IMR-90 (cell line): ENCODE results near the gene MARCHF3. TPM values are rescaled to one million over a fixed set of nuclear protein-coding genes. Genes with fewer than 3 reads are reported as not detected.

Experiments used
- ATAC-seq: fragments of 200-7000 bp; cut with Tn5 transposase; 2 replicates; pipeline ENCODE4 v1.9.1; 2020; ENCODE audit warnings: low read depth, mild to moderate bottlenecking, moderate library complexity
- BruUV-seq: library from RNA; stranded (reverse); fragments of 400-500 nt; replicated peaks from 2 replicates; lab custom pipeline; 2021; lab: Mats Ljungman, UMichigan
- CTCF ChIA-PET: fragments of 300-600 bp; formaldehyde crosslinking; extraction: SDS; loops from one replicate; lab custom pipeline; 2021; ENCODE audit warnings: antibody characterized with exemption; lab: Yijun Ruan, JAX
- POLR2A ChIA-PET: fragments of 300-600 bp; sonication (Branson Sonifier 250); formaldehyde crosslinking; loops from one replicate; lab custom pipeline; 2022; ENCODE audit warnings: antibody characterized with exemption; ENCODE audit not compliant: unreplicated experiment; lab: Charles Lee
- DNase-seq: peaks from one replicate; pipeline ENCODE4 v3.0.0; 2013
- H2AFZ ChIP-seq: replicated peaks from 2 replicates; pipeline ENCODE3; 2013; ENCODE audit warnings: low read length, mild to moderate bottlenecking; ENCODE audit not compliant: poor library complexity
- H2AK5ac ChIP-seq: 2 replicates; pipeline ENCODE4 v1.6.1; 2013; ENCODE audit warnings: low read depth, low read length, inconsistent platforms
- H2AK9ac ChIP-seq: replicated peaks from 2 replicates; pipeline ENCODE3; 2013; ENCODE audit warnings: mild to moderate bottlenecking, low read depth, low read length, moderate library complexity; ENCODE audit not compliant: poor library complexity
- H2BK120ac ChIP-seq: 2 replicates; pipeline ENCODE4 v1.6.1; 2013; ENCODE audit warnings: low read depth, low read length, inconsistent platforms
- H2BK15ac ChIP-seq: 3 replicates; pipeline ENCODE4 v1.6.1; 2013; ENCODE audit warnings: low read depth, low read length, inconsistent platforms
- H2BK20ac ChIP-seq: 2 replicates; pipeline ENCODE4 v1.6.1; 2013; ENCODE audit warnings: low read depth, mild to moderate bottlenecking, inconsistent platforms, low read length, moderate library complexity
- H2BK5ac ChIP-seq: 2 replicates; pipeline ENCODE4 v1.6.1; 2013; ENCODE audit warnings: mild to moderate bottlenecking, low read depth, low read length, inconsistent platforms; ENCODE audit not compliant: poor library complexity, severe bottlenecking
- H3K14ac ChIP-seq: replicated peaks from 2 replicates; pipeline ENCODE4 v1.6.1; 2013; ENCODE audit warnings: low read depth, low read length, inconsistent platforms
- H3K18ac ChIP-seq: 2 replicates; pipeline ENCODE4 v1.6.1; 2013; ENCODE audit warnings: low read depth, low read length, control low read depth
- H3K23ac ChIP-seq: 2 replicates; pipeline ENCODE4 v1.6.1; 2013; ENCODE audit warnings: low read depth, low read length, inconsistent platforms
- H3K27ac ChIP-seq: 2 replicates; pipeline ENCODE4 v1.5.1; 2013; ENCODE audit warnings: mild to moderate bottlenecking, control low read depth, low read length; ENCODE audit not compliant: insufficient read depth
- H3K27me3 ChIP-seq: 2 replicates; pipeline ENCODE4 v1.6.1; 2013; ENCODE audit warnings: low read length; ENCODE audit not compliant: control insufficient read depth, insufficient read depth
- H3K36me3 ChIP-seq: 2 replicates; pipeline ENCODE4 v1.6.1; 2013; ENCODE audit warnings: low read length, mixed read lengths; ENCODE audit not compliant: control insufficient read depth, insufficient read depth
- H3K4ac ChIP-seq: 2 replicates; pipeline ENCODE4 v1.6.1; 2013; ENCODE audit warnings: low read depth, low read length, inconsistent platforms
- H3K4me1 ChIP-seq: 2 replicates; pipeline ENCODE4 v1.6.1; 2013; ENCODE audit warnings: low read length, mixed read lengths; ENCODE audit not compliant: control insufficient read depth, insufficient read depth
- H3K4me2 ChIP-seq: 2 replicates; pipeline ENCODE4 v1.6.1; 2013; ENCODE audit warnings: low read depth, mild to moderate bottlenecking, control low read depth, low read length, moderate library complexity
- H3K4me3 ChIP-seq: 2 replicates; pipeline ENCODE4 v1.5.1; 2013; ENCODE audit warnings: low read depth, mild to moderate bottlenecking, control low read depth, low read length, moderate library complexity; ENCODE audit not compliant: insufficient read depth
- H3K56ac ChIP-seq: 2 replicates; pipeline ENCODE4 v1.6.1; 2013; ENCODE audit warnings: low read length, inconsistent platforms; ENCODE audit not compliant: insufficient read depth; ENCODE audit errors: extremely low read depth
- H3K79me1 ChIP-seq, 2 experiments: 2 replicates each; pipeline ENCODE4 v1.6.1; 2013; ENCODE audit warnings: low read length in 2 of 2, inconsistent platforms in 1 of 2, low read depth in 1 of 2
- H3K9ac ChIP-seq: 2 replicates; pipeline ENCODE4 v1.6.1; 2013; ENCODE audit warnings: low read depth, low read length, control low read depth
- H3K9me1 ChIP-seq: 2 replicates; pipeline ENCODE4 v1.6.1; 2013; ENCODE audit warnings: low read length, inconsistent platforms; ENCODE audit not compliant: insufficient read depth
- H3K9me3 ChIP-seq: 2 replicates; pipeline ENCODE4 v1.6.1; 2013; ENCODE audit warnings: low read length; ENCODE audit not compliant: control insufficient read depth, insufficient read depth
- H4K20me1 ChIP-seq: 2 replicates; pipeline ENCODE4 v1.6.1; 2013; ENCODE audit warnings: low read length, inconsistent platforms; ENCODE audit not compliant: insufficient read depth
- H4K5ac ChIP-seq: 2 replicates; pipeline ENCODE4 v1.6.1; 2013; ENCODE audit warnings: mild to moderate bottlenecking, low read depth, low read length, control low read depth
- H4K8ac ChIP-seq, 2 experiments: 2 replicates each; pipeline ENCODE4 v1.6.1; 2013; ENCODE audit warnings: low read depth in 2 of 2, low read length in 2 of 2, control low read depth in 1 of 2, inconsistent platforms in 1 of 2
- H4K91ac ChIP-seq: 2 replicates; pipeline ENCODE4 v1.6.1; 2013; ENCODE audit warnings: low read depth, low read length, inconsistent platforms; ENCODE audit not compliant: insufficient read depth
- BHLHE40 ChIP-seq: fragments of 150-350 bp; IDR thresholded peaks from 2 replicates; pipeline ENCODE4 v1.6.1; 2016; ENCODE audit warnings: mild to moderate bottlenecking, low read depth, low read length
- FOS ChIP-seq: fragments of 150-350 bp; IDR thresholded peaks from 2 replicates; pipeline ENCODE4 v1.6.1; 2016; ENCODE audit warnings: low read depth, low read length
- MXI1 ChIP-seq: IDR thresholded peaks from 2 replicates; pipeline ENCODE4 v1.6.1; 2012; ENCODE audit warnings: low read depth, mild to moderate bottlenecking, low read length, moderate library complexity, borderline replicate concordance
- RCOR1 ChIP-seq: IDR thresholded peaks from 2 replicates; pipeline ENCODE4 v1.6.1; 2012; ENCODE audit warnings: mild to moderate bottlenecking, low read length, improper control_type of control experiment; ENCODE audit not compliant: insufficient replicate concordance
- RFX5 ChIP-seq: IDR thresholded peaks from 2 replicates; pipeline ENCODE4 v1.8.0; 2012; ENCODE audit warnings: low read depth, mild to moderate bottlenecking, low read length, moderate library complexity
- dilution Hi-C: fragments of 300-500 bp; cut with HindIII; formaldehyde crosslinking; loops from one replicate; pipeline ENCODE4 v1.14.3; 2018; ENCODE audit warnings: low sequenced_read_pairs; ENCODE audit not compliant: unreplicated experiment
- in situ Hi-C: fragments of 300-500 bp; cut with MboI; formaldehyde crosslinking; loops from 3 replicates; pipeline ENCODE4 v1.14.3; 2019; ENCODE audit warnings: low sequenced_read_pairs, inconsistent platforms, mixed read lengths
- intact Hi-C: fragments of 100-400 bp; cut with micrococcal nuclease; formaldehyde crosslinking; loops from 2 replicates; pipeline ENCODE4 v1.10.0; 2022
- polyA plus RNA-seq, 3 experiments: library from polyadenylated mRNA; depleted of rRNA; stranded (reverse); fragments of >200 nt; gene quantifications; 2 replicates each; pipeline ENCODE4 v1.2.3, GENCODE V29; 2012; ENCODE audit warnings: low replicate concordance in 1 of 3
- total RNA-seq: library from RNA; depleted of rRNA; stranded (reverse); fragments of >200 nt; gene quantifications from 2 replicates; pipeline ENCODE4 v1.2.3, GENCODE V29; 2012
- TF ChIP-seq, protein P1 (sequence below): fragments of 150-350 bp; IDR thresholded peaks from 2 replicates; pipeline ENCODE4 v1.6.1; 2016; ENCODE audit warnings: low read depth, mild to moderate bottlenecking, low read length, moderate library complexity, borderline replicate concordance

MARCHF3 gene
- total and polyA plus RNA-seq, 2 of the 4 experiments (the other 2 are of a cell fraction), result 11.2 to 18.8 TPM

DNA sequence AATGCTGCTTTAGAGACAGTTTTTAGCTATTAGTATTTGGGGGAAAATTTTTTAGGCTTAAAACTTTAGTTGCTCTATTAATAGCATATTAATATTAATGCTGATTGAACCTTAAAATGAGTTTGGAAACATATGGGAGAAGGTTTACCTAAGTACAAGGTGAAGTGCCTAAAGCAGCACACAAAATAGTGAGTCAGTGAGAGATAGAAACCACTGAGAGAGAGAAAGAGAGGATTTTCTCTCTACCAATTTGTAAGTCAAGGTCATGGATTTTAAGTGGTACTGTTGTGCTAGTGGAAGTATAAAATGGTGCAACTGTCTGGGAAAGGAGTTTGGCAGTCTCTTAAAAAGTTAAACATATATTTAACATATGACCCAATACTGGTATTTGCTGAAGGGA, 64.9 kb downstream of the MARCHF3 start:
- H4K91ac ChIP-seq, result no peak overlapping the region
- ATAC-seq (no peak), DNase-seq (no peak)
- no peaks in the 10 kb centered on the region; the same call in 1 of the 2 replicates for H4K20me1 ChIP-seq
- BruUV-seq, result no TSS peak
- H3K9ac ChIP-seq, result no peak overlapping the region
- no peak overlapping the region; the same call in 1 of the 2 replicates for H3K18ac ChIP-seq
- H3K9me3 ChIP-seq, result no peaks in the 10 kb centered on the region
- H2AK9ac ChIP-seq, result no peak overlapping the region
- no peaks in the 10 kb centered on the region for H3K27me3 ChIP-seq
- no peak overlapping the region for H2AFZ ChIP-seq
- TF ChIP-seq, protein P1, sequence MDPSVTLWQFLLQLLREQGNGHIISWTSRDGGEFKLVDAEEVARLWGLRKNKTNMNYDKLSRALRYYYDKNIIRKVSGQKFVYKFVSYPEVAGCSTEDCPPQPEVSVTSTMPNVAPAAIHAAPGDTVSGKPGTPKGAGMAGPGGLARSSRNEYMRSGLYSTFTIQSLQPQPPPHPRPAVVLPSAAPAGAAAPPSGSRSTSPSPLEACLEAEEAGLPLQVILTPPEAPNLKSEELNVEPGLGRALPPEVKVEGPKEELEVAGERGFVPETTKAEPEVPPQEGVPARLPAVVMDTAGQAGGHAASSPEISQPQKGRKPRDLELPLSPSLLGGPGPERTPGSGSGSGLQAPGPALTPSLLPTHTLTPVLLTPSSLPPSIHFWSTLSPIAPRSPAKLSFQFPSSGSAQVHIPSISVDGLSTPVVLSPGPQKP, result no peak
- no peak for TF ChIP-seq RCOR1
- no peak for TF ChIP-seq BHLHE40
- TF ChIP-seq RFX5, result no peak
- TF ChIP-seq MXI1, result no peak
- TF ChIP-seq FOS, result no peak
- no peak overlapping the region; the same call in 1 of the 2 replicates for H3K4me2 ChIP-seq
- no peak overlapping the region for H3K23ac ChIP-seq
- POLR2A ChIA-PET, result no interaction called here
- no peak overlapping the region for H3K14ac ChIP-seq
- H2BK120ac ChIP-seq, result no peak overlapping the region
- intact Hi-C loops, result loop anchor here (5.0 kb wide), 1 partner anchor 37 kb away; no protein-coding TSS in a partner anchor
- no peak overlapping the region for H3K56ac ChIP-seq
- peaks cover 13 to 15% of the 10 kb centered on the region in 2 experiments for H3K79me1 ChIP-seq
- dilution Hi-C loops, result no loop called here
- no peak overlapping the region for H3K27ac ChIP-seq
- H3K4me3 ChIP-seq, result no peak overlapping the region
- peak overlapping the region; percentile 30; the same call in 1 of the 2 replicates for H2BK20ac ChIP-seq
- CTCF ChIA-PET, result no interaction called here
- no peaks in the 10 kb centered on the region for H3K36me3 ChIP-seq
- H2BK15ac ChIP-seq, result no peak overlapping the region
- H2BK5ac ChIP-seq, result peak overlapping the region; percentile 43
- H3K9me1 ChIP-seq, result peaks cover 8% of the 10 kb centered on the region; the same call in 1 of the 2 replicates
- H2AK5ac ChIP-seq, result no peak overlapping the region
- peak overlapping the region; percentile 14; the same call in 1 of the 2 replicates for H3K4ac ChIP-seq
- H3K4me1 ChIP-seq, result peaks cover 13% of the 10 kb centered on the region
- no peak overlapping the region for H4K8ac ChIP-seq
- peak overlapping the region; percentile 41; the same call in 1 of the 2 replicates for H4K5ac ChIP-seq
- in situ Hi-C loops, result no loop called here
